Activated T-helper 1 cell treated with anti-CD3 and anti-CD28 coated beads, Interleukin-12 subunit alpha, Interleukin-12 subunit beta, Interleukin-2, Interleukin-4 antibody, amounts not matched to agents 30 ng/mL and 10 ng/mL and 1 ng/mL, durations not matched to agents 14 hours and 24 hours and 36 hours (primary cell): ENCODE measurements around the gene PRR29. TPM values are rescaled to one million over a fixed set of nuclear protein-coding genes. Genes with fewer than 3 reads are reported as not detected.

Experiments
- DNase-seq: peaks from one replicate; pipeline ENCODE4 v3.0.0; 2021; ENCODE audit warnings: low spot score
- H3K27ac Mint-ChIP-seq: one replicate; pipeline ENCODE4 v1.8.0; 2021; ENCODE audit warnings: mild to moderate bottlenecking, mixed read lengths
- H3K27me3 Mint-ChIP-seq: one replicate; pipeline ENCODE4 v1.8.0; 2022; ENCODE audit warnings: mild to moderate bottlenecking, moderate library complexity, mixed read lengths; ENCODE audit not compliant: insufficient read depth
- H3K36me3 Mint-ChIP-seq: one replicate; pipeline ENCODE4 v1.8.0; 2021; ENCODE audit warnings: low read depth, mixed read lengths
- H3K4me1 Mint-ChIP-seq: one replicate; pipeline ENCODE4 v1.8.0; 2021; ENCODE audit warnings: low read depth, mixed read lengths
- H3K4me3 Mint-ChIP-seq: one replicate; pipeline ENCODE4 v1.8.0; 2021; ENCODE audit warnings: mild to moderate bottlenecking, moderate library complexity, mixed read lengths
- H3K9me3 Mint-ChIP-seq: one replicate; pipeline ENCODE4 v1.8.0; 2021; ENCODE audit warnings: mixed read lengths
- intact Hi-C: fragments of 100-400 bp; cut with micrococcal nuclease; formaldehyde crosslinking; loops from one replicate; pipeline ENCODE4 v1.15.1; 2024
- total RNA-seq: library from RNA; stranded (reverse); gene quantifications from 2 replicates; pipeline ENCODE4 v1.2.3, GENCODE V29; 2022

The PRR29 gene
- 0.44 and 0.91 TPM in 2 replicates for total RNA-seq

DNA sequence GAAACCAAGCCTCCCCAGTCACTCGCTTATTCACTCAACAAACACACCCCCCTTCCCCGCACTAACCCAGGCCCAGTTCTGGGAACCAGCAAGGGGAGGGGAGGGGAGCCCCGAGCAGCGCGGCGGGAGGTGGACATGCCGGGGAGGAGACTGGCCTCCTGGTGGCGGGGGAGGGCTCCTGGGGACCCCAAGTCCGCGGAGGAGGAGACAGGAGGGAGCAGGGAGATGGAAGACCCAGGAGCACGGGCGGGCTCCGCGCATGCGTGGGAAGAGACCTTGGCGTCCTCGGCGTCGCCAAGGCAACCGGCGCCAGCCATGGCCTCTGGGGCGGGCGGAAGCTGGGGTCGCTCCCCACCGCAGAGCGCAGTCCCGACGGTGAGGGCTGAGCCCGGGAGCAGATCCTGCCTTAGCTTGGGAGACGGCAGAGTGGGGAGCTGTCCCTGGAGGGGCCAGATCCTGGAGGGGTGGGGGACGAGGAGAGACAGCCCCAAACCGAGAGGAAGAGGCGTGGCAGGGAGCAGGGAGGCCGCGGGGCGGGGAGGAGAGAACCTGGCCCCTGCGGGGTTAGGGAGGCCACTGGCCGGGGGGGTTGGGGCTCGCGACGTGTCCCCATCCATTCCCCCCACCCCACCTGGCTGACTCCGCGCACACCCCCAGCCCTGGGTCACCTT is at the start of gene PRR29:
Gene PRR29 (plus strand): TSS at position 302 of the 671 bp plus-strand sequence. CDS start 14 bp downstream, at position 316.
- peaks cover 5% of the 10 kb centered on the region for H3K36me3 Mint-ChIP-seq
- peaks cover 17% of the 10 kb centered on the region for H3K27me3 Mint-ChIP-seq
- H3K27ac Mint-ChIP-seq: peak within 1 kb of the TSS; percentile 52
- H3K4me1 Mint-ChIP-seq: peaks cover 43% of the 10 kb centered on the region
- peak within 1 kb of the TSS; percentile 85 for H3K4me3 Mint-ChIP-seq
- no peaks in the 10 kb centered on the region for H3K9me3 Mint-ChIP-seq
- DNase-seq: peak; percentile 71
- intact Hi-C loops: loop anchor here (1.0 to 5.0 kb wide), 3 partner anchors 13 to 51 kb away; partner anchors contain the start of gene ICAM2

DNA sequence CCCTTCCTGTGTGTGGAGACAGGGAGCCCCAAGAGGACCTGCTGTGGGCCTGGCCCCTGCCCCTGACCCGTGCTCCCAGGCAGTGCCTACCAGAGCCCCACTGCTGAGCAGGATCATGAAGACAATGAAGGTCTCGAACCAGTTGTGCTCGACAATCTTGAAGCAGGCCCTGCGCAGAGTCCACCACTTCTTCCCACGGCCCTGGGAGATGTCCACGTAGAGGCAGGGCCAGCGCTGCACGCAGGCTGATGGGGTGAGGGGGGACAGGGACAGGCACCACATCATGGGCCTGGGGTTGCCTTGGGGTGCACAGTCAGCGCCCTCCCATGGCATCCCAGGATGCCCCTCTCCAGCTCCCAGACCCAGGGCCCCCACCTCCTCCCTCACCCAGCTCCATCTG is 49.6 kb upstream of the PRR29 start:
- Mint-ChIP-seq H3K4me1 (peaks cover 12% of the 10 kb centered on the region), H3K36me3 (no peaks in the 10 kb centered on the region), H3K4me3 (no peak overlapping the region), H3K27me3 (peaks cover 6% of the 10 kb centered on the region), H3K27ac (no peak overlapping the region), H3K9me3 (no peaks in the 10 kb centered on the region)
- intact Hi-C loops: loop anchor here (5.0 kb wide), 1 partner anchor 49 kb away; the partner anchor contains the start of gene PRR29
- no peak for DNase-seq

DNA sequence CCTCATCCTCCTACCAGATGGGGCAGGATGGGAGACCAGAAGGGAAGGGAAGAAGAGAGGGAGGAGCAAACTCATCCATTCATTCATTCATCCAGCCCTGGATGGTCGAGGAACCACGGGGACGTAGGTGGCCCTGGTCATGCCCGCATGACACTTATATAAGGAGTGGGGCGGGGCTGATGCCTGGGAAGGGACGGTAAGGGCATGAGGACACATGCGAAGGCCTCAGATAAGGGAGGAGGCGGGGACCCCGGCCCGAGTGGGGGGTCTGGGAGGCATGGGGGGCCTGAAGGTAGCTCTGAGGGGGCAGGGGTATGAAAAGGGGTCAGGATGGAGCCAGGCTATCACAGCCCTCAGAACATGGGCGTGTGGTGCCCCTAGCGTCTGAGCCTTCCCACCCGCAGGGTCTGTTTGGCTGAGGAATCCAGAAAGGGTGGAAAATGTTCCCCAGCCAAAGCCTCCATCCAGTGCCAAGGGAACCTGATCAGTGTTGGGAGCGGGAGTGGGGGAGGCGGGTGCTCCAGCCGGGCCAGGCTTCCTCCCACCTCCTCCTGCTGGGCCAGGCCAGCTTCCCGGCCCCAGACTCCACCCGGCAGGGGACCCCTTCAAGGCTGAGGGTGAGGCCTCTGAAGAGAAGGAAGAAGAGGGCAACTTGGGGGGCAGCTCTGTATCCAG is 48.4 kb upstream of the PRR29 start:
- peaks cover 21% of the 10 kb centered on the region for H3K4me1 Mint-ChIP-seq
- no peak overlapping the region for H3K27ac Mint-ChIP-seq
- intact Hi-C loops: loop anchor here (5.0 kb wide), 1 partner anchor 48 kb away; the partner anchor contains the start of gene PRR29
- DNase-seq: no peak
- H3K36me3 Mint-ChIP-seq: no peaks in the 10 kb centered on the region
- peaks cover 4% of the 10 kb centered on the region for H3K27me3 Mint-ChIP-seq
- H3K9me3 Mint-ChIP-seq: no peaks in the 10 kb centered on the region
- H3K4me3 Mint-ChIP-seq: no peak overlapping the region

GRCh38 chr17:63950940-63951907 is 46.9 kb upstream of the PRR29 start:
- H3K4me1 Mint-ChIP-seq: peaks cover 21% of the 10 kb centered on the region
- no peak overlapping the region for H3K4me3 Mint-ChIP-seq

GRCh38 chr17:63954402-63955063 is 43.6 kb upstream of the PRR29 start:
- Mint-ChIP-seq H3K36me3 (no peaks in the 10 kb centered on the region), H3K4me3 (no peak overlapping the region), H3K4me1 (peaks cover 15% of the 10 kb centered on the region), H3K27me3 (peaks cover 1% of the 10 kb centered on the region), H3K27ac (peak overlapping the region; percentile 14), H3K9me3 (no peaks in the 10 kb centered on the region)
- DNase-seq: peak; percentile 12
- intact Hi-C loops: no loop called here

More at GRCh38 chr17:63950940-63951907, 46.9 kb upstream of the PRR29 start:
- H3K27ac Mint-ChIP-seq: peak overlapping the region; percentile 16
- intact Hi-C loops: no loop called here
- no peaks in the 10 kb centered on the region for H3K9me3 Mint-ChIP-seq
- H3K27me3 Mint-ChIP-seq: no peaks in the 10 kb centered on the region
- no peak for DNase-seq
- H3K36me3 Mint-ChIP-seq: no peaks in the 10 kb centered on the region

GRCh38 chr17:63955232-63955631 is 42.9 kb upstream of the PRR29 start:
- no peak for DNase-seq
- Mint-ChIP-seq H3K27me3 (peaks cover 1% of the 10 kb centered on the region), H3K4me3 (no peak overlapping the region), H3K27ac (no peak overlapping the region), H3K36me3 (no peaks in the 10 kb centered on the region), H3K9me3 (no peaks in the 10 kb centered on the region), H3K4me1 (peaks cover 15% of the 10 kb centered on the region)
- intact Hi-C loops: no loop called here

DNA sequence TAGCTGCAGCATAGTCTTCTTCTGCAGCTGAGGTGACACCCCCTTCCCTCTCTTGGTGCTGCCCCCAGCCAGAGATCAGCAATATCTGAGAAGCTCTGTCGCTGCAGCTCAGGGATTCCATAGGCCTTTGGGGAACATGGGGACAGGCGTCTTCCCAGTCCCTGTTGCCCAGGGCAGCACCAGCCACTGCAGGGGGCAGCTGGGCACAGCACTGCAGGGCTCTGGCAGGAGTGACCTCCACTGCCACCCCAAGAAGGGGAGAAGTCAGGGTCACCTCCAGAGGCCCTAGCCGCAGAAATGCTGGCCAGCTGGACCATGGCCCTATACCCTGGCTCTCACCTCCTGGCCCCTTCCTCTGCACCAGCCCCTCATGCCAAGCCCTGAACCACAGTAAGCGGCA is 42.4 kb upstream of the PRR29 start:
- DNase-seq: no peak
- peaks cover 1% of the 10 kb centered on the region for H3K27me3 Mint-ChIP-seq
- no peaks in the 10 kb centered on the region for H3K36me3 Mint-ChIP-seq
- peaks cover 15% of the 10 kb centered on the region for H3K4me1 Mint-ChIP-seq
- intact Hi-C loops: no loop called here
- H3K4me3 Mint-ChIP-seq: no peak overlapping the region
- H3K9me3 Mint-ChIP-seq: no peaks in the 10 kb centered on the region
- peak overlapping the region; percentile 67 for H3K27ac Mint-ChIP-seq

- H3K36me3 Mint-ChIP-seq: no peaks in the 10 kb centered on the region
- H3K27ac Mint-ChIP-seq: peak overlapping the region; percentile 52
- no peaks in the 10 kb centered on the region for H3K9me3 Mint-ChIP-seq
- no peak overlapping the region for H3K4me3 Mint-ChIP-seq
- H3K4me1 Mint-ChIP-seq: peaks cover 15% of the 10 kb centered on the region
- H3K27me3 Mint-ChIP-seq: peaks cover 1% of the 10 kb centered on the region
- DNase-seq: no peak
- intact Hi-C loops: no loop called here
Measured at GRCh38 chr17:63956296-63956920, 41.7 kb upstream of the PRR29 start.

DNA sequence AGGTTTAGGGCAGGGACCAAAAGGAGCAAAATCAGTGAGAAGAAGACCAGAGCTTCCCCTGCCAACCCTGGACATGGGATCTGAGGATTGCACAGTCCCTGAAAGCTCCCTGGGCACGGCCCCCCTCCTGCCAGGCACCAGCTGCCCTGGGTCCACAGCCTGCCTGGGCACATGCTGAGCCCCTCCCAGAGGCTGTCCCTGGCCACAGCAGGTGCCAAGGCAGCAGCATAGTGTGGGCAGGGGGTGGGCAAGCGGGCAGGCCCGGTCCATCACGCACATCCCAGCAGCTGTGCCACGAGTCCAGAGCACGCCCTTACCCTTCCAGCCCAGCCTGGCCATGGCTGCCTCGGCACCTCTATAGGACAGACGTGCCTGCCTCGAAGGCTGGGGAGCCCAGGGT is 38.1 kb upstream of the PRR29 start:
- Mint-ChIP-seq H3K27me3 (peaks cover 1% of the 10 kb centered on the region), H3K36me3 (no peaks in the 10 kb centered on the region), H3K9me3 (no peaks in the 10 kb centered on the region), H3K4me3 (no peak overlapping the region), H3K4me1 (peaks cover 3% of the 10 kb centered on the region), H3K27ac (no peak overlapping the region)
- no peak for DNase-seq
- intact Hi-C loops: no loop called here

DNA sequence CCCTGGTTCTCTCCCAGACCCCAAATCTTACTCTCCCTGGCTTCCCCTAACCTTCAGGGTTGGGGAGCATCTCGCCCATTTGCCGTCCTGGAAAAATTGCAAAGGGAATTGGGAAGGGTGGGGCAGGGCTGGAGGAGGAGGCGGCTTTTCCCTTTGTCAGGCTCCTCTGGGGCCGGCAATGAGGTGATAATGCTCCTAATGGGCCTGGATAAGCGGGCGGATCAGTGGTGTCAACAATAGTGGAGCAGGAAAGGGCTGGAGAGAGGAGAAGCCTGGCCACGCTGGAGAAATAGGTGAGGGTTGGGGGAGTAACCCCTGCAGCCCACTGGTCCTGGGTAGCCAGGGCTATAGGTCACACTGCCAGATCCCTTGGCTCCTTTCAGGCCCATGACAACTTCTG is 37.7 kb upstream of the PRR29 start:
- Mint-ChIP-seq H3K27ac (no peak overlapping the region), H3K4me1 (no peaks in the 10 kb centered on the region), H3K27me3 (peaks cover 1% of the 10 kb centered on the region), H3K36me3 (no peaks in the 10 kb centered on the region), H3K9me3 (no peaks in the 10 kb centered on the region), H3K4me3 (no peak overlapping the region)
- intact Hi-C loops: no loop called here
- DNase-seq: no peak

DNA sequence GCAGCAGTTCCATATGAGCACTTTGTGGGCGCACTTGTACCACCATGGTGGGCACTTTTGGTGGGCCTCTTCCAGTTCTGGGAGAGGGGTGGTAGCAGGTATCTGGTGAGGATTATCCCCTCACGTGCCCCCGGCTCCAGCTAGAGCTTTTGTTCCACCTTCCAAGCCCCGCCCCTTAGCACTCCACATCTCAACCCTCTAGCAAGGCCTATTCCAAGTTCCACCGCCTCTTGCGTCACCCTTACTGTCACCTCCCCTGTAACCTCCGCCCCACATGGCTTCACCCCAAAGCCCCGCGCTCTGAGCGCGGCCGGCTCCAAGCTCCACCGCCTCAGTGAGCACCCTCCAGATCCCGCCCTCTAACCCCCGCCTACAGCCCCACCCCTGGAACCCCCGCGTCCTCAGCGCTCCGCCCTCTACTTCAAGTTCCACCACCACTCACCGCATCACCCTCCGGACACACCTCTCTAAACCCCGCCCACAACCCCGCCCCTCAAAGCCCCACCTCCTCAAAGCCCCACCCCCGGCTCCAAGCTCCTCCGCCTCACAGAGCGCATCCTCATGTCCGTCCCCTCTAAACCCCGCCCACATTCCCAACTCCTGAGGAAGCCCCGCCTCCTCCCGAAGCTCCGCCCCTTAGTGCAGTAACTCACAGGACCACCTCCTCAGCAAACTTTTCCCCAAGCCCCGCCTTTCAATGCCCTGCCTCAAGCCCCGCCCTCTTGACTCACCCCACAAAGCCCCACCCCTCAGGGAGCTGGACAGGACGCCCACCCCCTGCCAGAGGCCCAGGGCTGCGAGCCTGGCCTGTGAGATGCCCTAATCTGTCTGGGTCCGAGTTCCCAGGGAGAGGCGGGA is 36.6 kb upstream of the PRR29 start:
- intact Hi-C loops: loop anchor here (1.0 kb wide), 1 partner anchor 15 kb away; no protein-coding TSS in a partner anchor

More for the DNA sequence above, 36.6 kb upstream of the PRR29 start:
- no peaks in the 10 kb centered on the region for H3K36me3 Mint-ChIP-seq
- H3K9me3 Mint-ChIP-seq: no peaks in the 10 kb centered on the region
- DNase-seq: peak; percentile 20
- H3K4me1 Mint-ChIP-seq: peaks cover 1% of the 10 kb centered on the region
- H3K4me3 Mint-ChIP-seq: peak overlapping the region; percentile 45
- no peak overlapping the region for H3K27ac Mint-ChIP-seq
- peaks cover 1% of the 10 kb centered on the region for H3K27me3 Mint-ChIP-seq
